Smooth muscle cell (in vitro differentiated cells): ENCODE data around the gene STBD1. TPM values are rescaled to one million over a fixed set of nuclear protein-coding genes. Genes with fewer than 3 reads are reported as not detected.

Experiments used
- DNase-seq: peaks from one replicate; lab custom pipeline; 2025; ENCODE audit not compliant: unreplicated experiment; lab: John Stamatoyannopoulos, UW
- H2AFZ ChIP-seq: fragments of 200-600 bp; sonication (generic); 2 replicates; pipeline ENCODE4 v1.6.0; 2016; ENCODE audit warnings: antibody characterized with exemption, low read depth, mild to moderate bottlenecking
- H3F3A ChIP-seq: fragments of 200-600 bp; sonication (generic); 2 replicates; pipeline ENCODE4 v1.6.0; 2017; ENCODE audit warnings: antibody characterized with exemption, low read depth
- H3K27ac ChIP-seq: fragments of 200-600 bp; sonication (generic); 2 replicates; pipeline ENCODE4 v1.5.1; 2016; ENCODE audit warnings: low read depth, mild to moderate bottlenecking
- H3K27me3 ChIP-seq: fragments of 200-600 bp; sonication (generic); 2 replicates; pipeline ENCODE4 v1.6.1; 2016; ENCODE audit warnings: low read depth, mild to moderate bottlenecking
- H3K36me3 ChIP-seq: fragments of 200-600 bp; sonication (generic); 2 replicates; pipeline ENCODE4 v1.5.1; 2016; ENCODE audit warnings: low read depth
- H3K4me1 ChIP-seq: fragments of 200-600 bp; sonication (generic); 2 replicates; pipeline ENCODE4 v1.5.1; 2016; ENCODE audit warnings: low read depth
- H3K4me2 ChIP-seq: fragments of 200-600 bp; sonication (generic); 2 replicates; pipeline ENCODE4 v1.6.0; 2016; ENCODE audit warnings: mild to moderate bottlenecking
- H3K4me3 ChIP-seq: fragments of 200-600 bp; sonication (generic); 2 replicates; pipeline ENCODE4 v1.5.1; 2016; ENCODE audit warnings: mild to moderate bottlenecking
- H3K79me2 ChIP-seq: fragments of 200-600 bp; sonication (generic); 2 replicates; pipeline ENCODE4 v1.6.0; 2016; ENCODE audit warnings: low read depth, mild to moderate bottlenecking
- H3K9ac ChIP-seq: fragments of 200-600 bp; sonication (generic); 2 replicates; pipeline ENCODE4 v1.6.0; 2016; ENCODE audit warnings: low read depth
- H3K9me3 ChIP-seq: fragments of 200-600 bp; sonication (generic); replicated peaks from 2 replicates; pipeline ENCODE4 v1.5.1; 2016; ENCODE audit warnings: low read depth
- H4K20me1 ChIP-seq: fragments of 200-600 bp; sonication (generic); 2 replicates; pipeline ENCODE4 v1.6.0; 2016; ENCODE audit warnings: low read depth
- CTCF ChIP-seq: fragments of 200-600 bp; sonication (generic); IDR thresholded peaks from 2 replicates; pipeline ENCODE4 v1.5.1; 2017; ENCODE audit warnings: borderline replicate concordance, mild to moderate bottlenecking, antibody characterized with exemption; ENCODE audit not compliant: insufficient read depth, poor library complexity, severe bottlenecking
- WGBS: methylation state at CpG from one replicate; pipeline ENCODE4 v1.1.7; 2016; ENCODE audit warnings: low lambda C conversion rate; 5-methylcytosine and 5-hydroxymethylcytosine counted together
- polyA plus RNA-seq: library from polyadenylated mRNA; unstranded; fragments of >200 nt; fragmentation: Nextera tagmentation; extraction: Ambion mirVana; gene quantifications from 2 replicates; pipeline ENCODE4 v1.2.1, GENCODE V29; 2016
- total RNA-seq: library from RNA; depleted of rRNA; stranded (reverse); fragments of >200 nt; gene quantifications from 2 replicates; pipeline ENCODE4 v1.2.3, GENCODE V29; 2014

The STBD1 gene
- total and polyA plus RNA-seq, 2 experiments from 2014 or later, result 7.5 to 14.3 TPM

GRCh38 chr4:76270244-76271175 lies 36.0 kb upstream of the STBD1 start:
- Histone ChIP-seq H3K36me3 (no peaks in the 10 kb centered on the region), H3K4me3 (no peak overlapping the region), H3K27ac (no peak overlapping the region), H3K27me3 (no peaks in the 10 kb centered on the region), H3K9ac (no peak overlapping the region), H3K79me2 (no peaks in the 10 kb centered on the region), H2AFZ (no peak overlapping the region), H3K4me1 (no peaks in the 10 kb centered on the region), H3K4me2 (no peak overlapping the region), H3K9me3 (no peaks in the 10 kb centered on the region), H4K20me1 (no peaks in the 10 kb centered on the region), H3F3A (no peaks in the 10 kb centered on the region)
- DNase-seq, result no peak
- WGBS, result 86% methylated on average over 11 of the region's 11 CpGs
- TF ChIP-seq CTCF, result no peak

GRCh38 chr4:76271248-76271647 lies 35.3 kb upstream of the STBD1 start:
- Histone ChIP-seq H3K9me3 (no peaks in the 10 kb centered on the region), H2AFZ (no peak overlapping the region), H4K20me1 (no peaks in the 10 kb centered on the region), H3K4me3 (no peak overlapping the region), H3K4me1 (no peaks in the 10 kb centered on the region), H3F3A (no peaks in the 10 kb centered on the region), H3K27me3 (no peaks in the 10 kb centered on the region), H3K36me3 (no peaks in the 10 kb centered on the region), H3K4me2 (no peak overlapping the region), H3K9ac (no peak overlapping the region), H3K27ac (no peak overlapping the region), H3K79me2 (no peaks in the 10 kb centered on the region)
- no peak for DNase-seq
- WGBS, result 93% methylated on average over 6 of the region's 6 CpGs
- no peak for TF ChIP-seq CTCF

- H3K4me3 ChIP-seq, result no peak overlapping the region
- H3K27me3 ChIP-seq, result no peaks in the 10 kb centered on the region
- H3K4me2 ChIP-seq, result no peak overlapping the region
- no peaks in the 10 kb centered on the region for H3K9me3 ChIP-seq
- H3K79me2 ChIP-seq, result no peaks in the 10 kb centered on the region
- H4K20me1 ChIP-seq, result no peaks in the 10 kb centered on the region
- no peak overlapping the region for H2AFZ ChIP-seq
- no peak overlapping the region for H3K9ac ChIP-seq
- H3K27ac ChIP-seq, result no peak overlapping the region
- no peaks in the 10 kb centered on the region for H3K4me1 ChIP-seq
- no peaks in the 10 kb centered on the region for H3F3A ChIP-seq
- no peaks in the 10 kb centered on the region for H3K36me3 ChIP-seq
- DNase-seq, result no peak
- TF ChIP-seq CTCF, result no peak
These were observed 34.5 kb upstream of the STBD1 start for GRCh38 chr4:76272073-76272472.

- Histone ChIP-seq H3K27me3 (no peaks in the 10 kb centered on the region), H3K4me1 (no peaks in the 10 kb centered on the region), H3K9ac (no peak overlapping the region), H3K36me3 (no peaks in the 10 kb centered on the region), H3F3A (no peaks in the 10 kb centered on the region), H3K9me3 (no peaks in the 10 kb centered on the region), H3K79me2 (no peaks in the 10 kb centered on the region), H3K4me2 (no peak overlapping the region), H3K27ac (no peak overlapping the region), H4K20me1 (no peaks in the 10 kb centered on the region), H2AFZ (no peak overlapping the region), H3K4me3 (no peak overlapping the region)
- no peak for DNase-seq
- TF ChIP-seq CTCF, result no peak
- 68% methylated on average over 1 of the region's 1 CpG for WGBS
These were observed 34.0 kb upstream of the STBD1 start for GRCh38 chr4:76272582-76272981.
